ENCODE data around the gene NRN1L. TPM values are rescaled to one million over a fixed set of nuclear protein-coding genes. Genes with fewer than 3 reads are reported as not detected.

The NRN1L gene
- total and polyA plus RNA-seq, 2 of the 4 experiments (the other 2 are of a cell fraction) = 0.27 TPM; not detected in 1

- Histone ChIP-seq H4K8ac (ENCODE audit: low read depth in 2 of 2, low read length in 2 of 2) (peak overlapping the region; percentile 80 to 96), H2AFZ (replicated peaks; ENCODE audit: low read length, poor library complexity) (peak overlapping the region; percentile 100), H2BK20ac (ENCODE audit: low read depth, low read length) (no peak overlapping the region), H2BK15ac (ENCODE audit: low read depth, low read length) (0 out of 3 replicates have a peak overlapping the region, but pooled peaks have one; percentile 18), H3K27ac (ENCODE audit: insufficient read depth, low read length) (peak overlapping the region; percentile 46), H2BK5ac (ENCODE audit: low read depth, low read length, poor library complexity, severe bottlenecking) (peak overlapping the region; percentile 23), H3K9ac (ENCODE audit: low read depth, low read length) (peak overlapping the region; percentile 15; the same call in 1 of the 2 replicates), H3K14ac (replicated peaks; ENCODE audit: low read depth, low read length) (peak overlapping the region; percentile 85), H3K27me3 (ENCODE audit: control insufficient read depth, insufficient read depth, low read length) (no peaks in the 10 kb centered on the region), H3K36me3 (ENCODE audit: control insufficient read depth, insufficient read depth, low read length) (no peaks in the 10 kb centered on the region), H3K4ac (ENCODE audit: low read depth, low read length) (peak overlapping the region; percentile 82), H3K9me1 (ENCODE audit: insufficient read depth, low read length) (peaks cover 21% of the 10 kb centered on the region), H3K79me1 (ENCODE audit: low read depth in 1 of 2, low read length in 2 of 2) (peaks cover 24 to 43% of the 10 kb centered on the region in 2 experiments), H2BK120ac (ENCODE audit: low read depth, low read length) (peak overlapping the region; percentile 49; the same call in 1 of the 2 replicates), H3K4me3 (ENCODE audit: insufficient read depth, low read depth, low read length) (peak overlapping the region; percentile 17; the same call in 1 of the 2 replicates), H4K5ac (ENCODE audit: low read depth, low read length) (peak overlapping the region; percentile 81), H3K56ac (ENCODE audit: extremely low read depth, insufficient read depth, low read length) (no peak overlapping the region), H4K20me1 (ENCODE audit: insufficient read depth, low read length) (peaks cover 13% of the 10 kb centered on the region), H4K91ac (ENCODE audit: insufficient read depth, low read depth, low read length) (peak overlapping the region; percentile 79), H3K18ac (ENCODE audit: low read depth, low read length) (peak overlapping the region; percentile 31; the same call in 1 of the 2 replicates), H3K9me3 (ENCODE audit: control insufficient read depth, insufficient read depth, low read length) (no peaks in the 10 kb centered on the region), H3K4me1 (ENCODE audit: control insufficient read depth, insufficient read depth, low read length) (peaks cover 13% of the 10 kb centered on the region), H2AK5ac (ENCODE audit: low read depth, low read length) (no peak overlapping the region), H3K23ac (ENCODE audit: low read depth, low read length) (peak overlapping the region; percentile 42; the same call in 1 of the 2 replicates), H2AK9ac (replicated peaks; ENCODE audit: low read depth, low read length, poor library complexity) (peak overlapping the region; percentile 99), H3K4me2 (ENCODE audit: low read depth, low read length) (peak overlapping the region; percentile 67)
- POLR2A ChIA-PET (ENCODE audit: unreplicated experiment) = no interaction called here
- no peak for TF ChIP-seq CTCF (conservative IDR thresholded peaks at IDR 0.05; ENCODE audit: low read depth, low read length)
- TF ChIP-seq ELK1 (IDR thresholded peaks at IDR 0.05; ENCODE audit: borderline replicate concordance, low read depth, low read length) = no peak
- TF ChIP-seq SMC3 (IDR thresholded peaks at IDR 0.05; ENCODE audit: low read depth, low read length) = no peak
- TF ChIP-seq RFX5 (IDR thresholded peaks at IDR 0.05; ENCODE audit: low read depth, low read length) = no peak
- TF ChIP-seq POLR2A (IDR thresholded peaks at IDR 0.05; ENCODE audit: low read depth, low read length) = no peak
- ATAC-seq (ENCODE audit: low read depth) = no peak
- intact Hi-C loops (cut with micrococcal nuclease) (no loop called here), dilution Hi-C loops (cut with HindIII; ENCODE audit: low sequenced_read_pairs, unreplicated experiment) (no loop called here), in situ Hi-C loops (cut with MboI; ENCODE audit: low sequenced_read_pairs) (no loop called here)
- CTCF ChIA-PET = no interaction called here
- no TSS peak for BruUV-seq (replicated peaks)
- no peak for DNase-seq
- 64% methylated on average over 6 of the region's 17 CpGs; no CpG with 5 or more reads in 1 of the 2 experiments for WGBS, 2 experiments (ENCODE audit: extremely low coverage in 2 of 2, insufficient read length in 1 of 2)
Measured at GRCh38 chr16:67841198-67841815, 43.4 kb upstream of the NRN1L start.
